ENCODE measurements around the gene CDH23. TPM values are rescaled to one million over a fixed set of nuclear protein-coding genes. Genes with fewer than 3 reads are reported as not detected.
A peak's percentile ranks its signal among the peaks of the same experiment; 100 is the strongest.
"Not testable (repeated sequence)": the region's sequence is repeated elsewhere in the genome, so short reads cannot be mapped to it uniquely, and the experiment has no call there.

CDH23 gene
- 3.7 TPM for total RNA-seq
- long read RNA-seq, partial matches to known transcripts: 2 of 6 reads
- long read RNA-seq, other reads (novel, unspliced or antisense): 4 of 6 reads

GRCh38 chr10:71396711-71397295, at the start of gene CDH23:
CDH23 (plus strand) TSS chr10:71396920; CDS start chr10:71439832, 42,912 bp downstream.
- ATAC-seq (ENCODE audit: poor library complexity) (peak; percentile 51), DNase-seq (peak; percentile 64)
- intact Hi-C loops (cut with DNase I): loop anchor here (2.0 to 5.0 kb wide), 3 partner anchors 86 to 310 kb away; no protein-coding TSS in a partner anchor

GRCh38 chr10:71347587-71348395, 48.9 kb upstream of the CDH23 start:
- ATAC-seq (ENCODE audit: poor library complexity) (no peak), DNase-seq (no peak)
- intact Hi-C loops (cut with DNase I): no loop called here

- ATAC-seq (ENCODE audit: poor library complexity): no peak
- intact Hi-C loops (cut with DNase I): no loop called here
- DNase-seq: no peak
These were observed 47.9 kb upstream of the CDH23 start for GRCh38 chr10:71348850-71349249.

GRCh38 chr10:71349406-71349805, 47.3 kb upstream of the CDH23 start:
- no peak for DNase-seq
- intact Hi-C loops (cut with DNase I): no loop called here
- no peak for ATAC-seq (ENCODE audit: poor library complexity)

GRCh38 chr10:71351087-71351486, 45.6 kb upstream of the CDH23 start:
- intact Hi-C loops (cut with DNase I): no loop called here
- DNase-seq (no peak), ATAC-seq (ENCODE audit: poor library complexity) (no peak)

GRCh38 chr10:71351628-71352319, 44.9 kb upstream of the CDH23 start:
- ATAC-seq (ENCODE audit: poor library complexity): peak; percentile 90
- intact Hi-C loops (cut with DNase I): no loop called here
- peak; percentile 77 for DNase-seq

GRCh38 chr10:71353639-71354038, 43.1 kb upstream of the CDH23 start:
- DNase-seq (no peak), ATAC-seq (ENCODE audit: poor library complexity) (no peak)
- intact Hi-C loops (cut with DNase I): no loop called here

- intact Hi-C loops (cut with DNase I): no loop called here
- ATAC-seq (ENCODE audit: poor library complexity): no peak
- DNase-seq: no peak
These were observed 41.9 kb upstream of the CDH23 start for GRCh38 chr10:71354776-71355175.

- no peak for ATAC-seq (ENCODE audit: poor library complexity)
- no peak for DNase-seq
- intact Hi-C loops (cut with DNase I): no loop called here
These were observed 40.8 kb upstream of the CDH23 start for GRCh38 chr10:71355886-71356285.

GRCh38 chr10:71357792-71358265, 38.9 kb upstream of the CDH23 start:
- ATAC-seq (ENCODE audit: poor library complexity) (no peak), DNase-seq (no peak)
- intact Hi-C loops (cut with DNase I): no loop called here

GRCh38 chr10:71358277-71358676, 38.4 kb upstream of the CDH23 start:
- DNase-seq: no peak
- intact Hi-C loops (cut with DNase I): no loop called here
- ATAC-seq (ENCODE audit: poor library complexity): no peak

GRCh38 chr10:71358906-71359305, 37.8 kb upstream of the CDH23 start:
- ATAC-seq (ENCODE audit: poor library complexity); intact Hi-C loops (cut with DNase I); DNase-seq: not testable (repeated sequence)

GRCh38 chr10:71359364-71360046, 37.2 kb upstream of the CDH23 start:
- intact Hi-C loops (cut with DNase I): no loop called here
- DNase-seq (no peak), ATAC-seq (ENCODE audit: poor library complexity) (peak; percentile 71)

- ATAC-seq (ENCODE audit: poor library complexity): no peak
- intact Hi-C loops (cut with DNase I): no loop called here
- no peak for DNase-seq
These were observed 36.0 kb upstream of the CDH23 start for GRCh38 chr10:71360735-71361134.

GRCh38 chr10:71361581-71361980, 35.1 kb upstream of the CDH23 start:
- ATAC-seq (ENCODE audit: poor library complexity) (no peak), DNase-seq (no peak)
- intact Hi-C loops (cut with DNase I): no loop called here

- ATAC-seq (ENCODE audit: poor library complexity) (no peak), DNase-seq (no peak)
- intact Hi-C loops (cut with DNase I): no loop called here
These were observed 34.6 kb upstream of the CDH23 start for GRCh38 chr10:71362141-71362540.

- ATAC-seq (ENCODE audit: poor library complexity) (no peak), DNase-seq (no peak)
- intact Hi-C loops (cut with DNase I): no loop called here
These were observed 32.8 kb upstream of the CDH23 start for GRCh38 chr10:71363936-71364335.

GRCh38 chr10:71365366-71365765, 31.4 kb upstream of the CDH23 start:
- no peak for ATAC-seq (ENCODE audit: poor library complexity)
- no peak for DNase-seq
- intact Hi-C loops (cut with DNase I): no loop called here

- ATAC-seq (ENCODE audit: poor library complexity) (no peak), DNase-seq (no peak)
- intact Hi-C loops (cut with DNase I): no loop called here
These were observed 30.0 kb upstream of the CDH23 start for GRCh38 chr10:71366690-71367089.

Measured in Right ventricle myocardium superior (tissue), 1 donor.